IMR-90 (cell line): Measurements from ENCODE around the gene ENOX2. TPM values are rescaled to one million over a fixed set of nuclear protein-coding genes. Genes with fewer than 3 reads are reported as not detected.

Experiments
- ATAC-seq: fragments of 200-7000 bp; cut with Tn5 transposase; 2 replicates; pipeline ENCODE4 v1.9.1; 2020; ENCODE audit warnings: low read depth, mild to moderate bottlenecking, moderate library complexity
- BruUV-seq: library from RNA; stranded (reverse); fragments of 400-500 nt; replicated peaks from 2 replicates; lab custom pipeline; 2021; lab: Mats Ljungman, UMichigan
- CTCF ChIA-PET: fragments of 300-600 bp; formaldehyde crosslinking; extraction: SDS; loops from one replicate; lab custom pipeline; 2021; ENCODE audit warnings: antibody characterized with exemption; lab: Yijun Ruan, JAX
- POLR2A ChIA-PET: fragments of 300-600 bp; sonication (Branson Sonifier 250); formaldehyde crosslinking; loops from one replicate; lab custom pipeline; 2022; ENCODE audit warnings: antibody characterized with exemption; ENCODE audit not compliant: unreplicated experiment; lab: Charles Lee
- DNase-seq: peaks from one replicate; pipeline ENCODE4 v3.0.0; 2013
- H2AFZ ChIP-seq: replicated peaks from 2 replicates; pipeline ENCODE3; 2013; ENCODE audit warnings: low read length, mild to moderate bottlenecking; ENCODE audit not compliant: poor library complexity
- H2AK5ac ChIP-seq: 2 replicates; pipeline ENCODE4 v1.6.1; 2013; ENCODE audit warnings: low read depth, low read length, inconsistent platforms
- H2AK9ac ChIP-seq: replicated peaks from 2 replicates; pipeline ENCODE3; 2013; ENCODE audit warnings: mild to moderate bottlenecking, low read depth, low read length, moderate library complexity; ENCODE audit not compliant: poor library complexity
- H2BK120ac ChIP-seq: 2 replicates; pipeline ENCODE4 v1.6.1; 2013; ENCODE audit warnings: low read depth, low read length, inconsistent platforms
- H2BK15ac ChIP-seq: 3 replicates; pipeline ENCODE4 v1.6.1; 2013; ENCODE audit warnings: low read depth, low read length, inconsistent platforms
- H2BK20ac ChIP-seq: 2 replicates; pipeline ENCODE4 v1.6.1; 2013; ENCODE audit warnings: low read depth, mild to moderate bottlenecking, inconsistent platforms, low read length, moderate library complexity
- H2BK5ac ChIP-seq: 2 replicates; pipeline ENCODE4 v1.6.1; 2013; ENCODE audit warnings: mild to moderate bottlenecking, low read depth, low read length, inconsistent platforms; ENCODE audit not compliant: poor library complexity, severe bottlenecking
- H3K14ac ChIP-seq: replicated peaks from 2 replicates; pipeline ENCODE4 v1.6.1; 2013; ENCODE audit warnings: low read depth, low read length, inconsistent platforms
- H3K18ac ChIP-seq: 2 replicates; pipeline ENCODE4 v1.6.1; 2013; ENCODE audit warnings: low read depth, low read length, control low read depth
- H3K23ac ChIP-seq: 2 replicates; pipeline ENCODE4 v1.6.1; 2013; ENCODE audit warnings: low read depth, low read length, inconsistent platforms
- H3K27ac ChIP-seq: 2 replicates; pipeline ENCODE4 v1.5.1; 2013; ENCODE audit warnings: mild to moderate bottlenecking, control low read depth, low read length; ENCODE audit not compliant: insufficient read depth
- H3K27me3 ChIP-seq: 2 replicates; pipeline ENCODE4 v1.6.1; 2013; ENCODE audit warnings: low read length; ENCODE audit not compliant: control insufficient read depth, insufficient read depth
- H3K36me3 ChIP-seq: 2 replicates; pipeline ENCODE4 v1.6.1; 2013; ENCODE audit warnings: low read length, mixed read lengths; ENCODE audit not compliant: control insufficient read depth, insufficient read depth
- H3K4ac ChIP-seq: 2 replicates; pipeline ENCODE4 v1.6.1; 2013; ENCODE audit warnings: low read depth, low read length, inconsistent platforms
- H3K4me1 ChIP-seq: 2 replicates; pipeline ENCODE4 v1.6.1; 2013; ENCODE audit warnings: low read length, mixed read lengths; ENCODE audit not compliant: control insufficient read depth, insufficient read depth
- H3K4me2 ChIP-seq: 2 replicates; pipeline ENCODE4 v1.6.1; 2013; ENCODE audit warnings: low read depth, mild to moderate bottlenecking, control low read depth, low read length, moderate library complexity
- H3K4me3 ChIP-seq: 2 replicates; pipeline ENCODE4 v1.5.1; 2013; ENCODE audit warnings: low read depth, mild to moderate bottlenecking, control low read depth, low read length, moderate library complexity; ENCODE audit not compliant: insufficient read depth
- H3K56ac ChIP-seq: 2 replicates; pipeline ENCODE4 v1.6.1; 2013; ENCODE audit warnings: low read length, inconsistent platforms; ENCODE audit not compliant: insufficient read depth; ENCODE audit errors: extremely low read depth
- H3K79me1 ChIP-seq, 2 experiments: 2 replicates each; pipeline ENCODE4 v1.6.1; 2013; ENCODE audit warnings: low read length in 2 of 2, inconsistent platforms in 1 of 2, low read depth in 1 of 2
- H3K9ac ChIP-seq: 2 replicates; pipeline ENCODE4 v1.6.1; 2013; ENCODE audit warnings: low read depth, low read length, control low read depth
- H3K9me1 ChIP-seq: 2 replicates; pipeline ENCODE4 v1.6.1; 2013; ENCODE audit warnings: low read length, inconsistent platforms; ENCODE audit not compliant: insufficient read depth
- H3K9me3 ChIP-seq: 2 replicates; pipeline ENCODE4 v1.6.1; 2013; ENCODE audit warnings: low read length; ENCODE audit not compliant: control insufficient read depth, insufficient read depth
- H4K20me1 ChIP-seq: 2 replicates; pipeline ENCODE4 v1.6.1; 2013; ENCODE audit warnings: low read length, inconsistent platforms; ENCODE audit not compliant: insufficient read depth
- H4K5ac ChIP-seq: 2 replicates; pipeline ENCODE4 v1.6.1; 2013; ENCODE audit warnings: mild to moderate bottlenecking, low read depth, low read length, control low read depth
- H4K8ac ChIP-seq, 2 experiments: 2 replicates each; pipeline ENCODE4 v1.6.1; 2013; ENCODE audit warnings: low read depth in 2 of 2, low read length in 2 of 2, control low read depth in 1 of 2, inconsistent platforms in 1 of 2
- H4K91ac ChIP-seq: 2 replicates; pipeline ENCODE4 v1.6.1; 2013; ENCODE audit warnings: low read depth, low read length, inconsistent platforms; ENCODE audit not compliant: insufficient read depth
- MXI1 ChIP-seq: IDR thresholded peaks from 2 replicates; pipeline ENCODE4 v1.6.1; 2012; ENCODE audit warnings: low read depth, mild to moderate bottlenecking, low read length, moderate library complexity, borderline replicate concordance
- WGBS, 2 experiments: methylation state at CpG; one replicate each; pipeline versions ENCODE4 v1.1.5 to v1.1.7; 2013; ENCODE audit warnings: missing lambda C conversion rate in 2 of 2; ENCODE audit not compliant: insufficient read length in 1 of 2; ENCODE audit errors: extremely low coverage in 2 of 2; 5-methylcytosine and 5-hydroxymethylcytosine counted together
- dilution Hi-C: fragments of 300-500 bp; cut with HindIII; formaldehyde crosslinking; loops from one replicate; pipeline ENCODE4 v1.14.3; 2018; ENCODE audit warnings: low sequenced_read_pairs; ENCODE audit not compliant: unreplicated experiment
- in situ Hi-C: fragments of 300-500 bp; cut with MboI; formaldehyde crosslinking; loops from 3 replicates; pipeline ENCODE4 v1.14.3; 2019; ENCODE audit warnings: low sequenced_read_pairs, inconsistent platforms, mixed read lengths
- intact Hi-C: fragments of 100-400 bp; cut with micrococcal nuclease; formaldehyde crosslinking; loops from 2 replicates; pipeline ENCODE4 v1.10.0; 2022
- polyA plus RNA-seq, 3 experiments: library from polyadenylated mRNA; depleted of rRNA; stranded (reverse); fragments of >200 nt; gene quantifications; 2 replicates each; pipeline ENCODE4 v1.2.3, GENCODE V29; 2012; ENCODE audit warnings: low replicate concordance in 1 of 3
- total RNA-seq: library from RNA; depleted of rRNA; stranded (reverse); fragments of >200 nt; gene quantifications from 2 replicates; pipeline ENCODE4 v1.2.3, GENCODE V29; 2012

Gene ENOX2
- total and polyA plus RNA-seq, 2 of the 4 experiments (the other 2 are of a cell fraction), result 6.3 to 11.8 TPM

- no peak overlapping the region for H2BK5ac ChIP-seq
- H3K4me2 ChIP-seq, result peak overlapping the region; percentile 6; the same call in 1 of the 2 replicates
- H3K9me3 ChIP-seq, result no peaks in the 10 kb centered on the region
- no peak overlapping the region for H2AK5ac ChIP-seq
- no peak overlapping the region for H3K4ac ChIP-seq
- no peak overlapping the region for H2AK9ac ChIP-seq
- no peak overlapping the region for H3K14ac ChIP-seq
- BruUV-seq, result no TSS peak
- ChIA-PET POLR2A (no interaction called here), CTCF (interaction anchor here (0.9 kb wide), 1 partner anchor 321 kb away, joined by 3 read pairs; no protein-coding TSS in a partner anchor)
- intact Hi-C loops (no loop called here), in situ Hi-C loops (no loop called here), dilution Hi-C loops (no loop called here)
- no peaks in the 10 kb centered on the region for H3K4me1 ChIP-seq
- no peak overlapping the region for H3K23ac ChIP-seq
- H3K56ac ChIP-seq, result no peak overlapping the region
- peak; percentile 29 for DNase-seq
- H3K9me1 ChIP-seq, result no peaks in the 10 kb centered on the region
- 10% methylated on average over 2 of the region's 9 CpGs; no CpG with 5 or more reads in 1 of the 2 experiments for WGBS, 2 experiments
- 0 out of 2 replicates have a peak overlapping the region, but pooled peaks have one; percentile 5 for H4K91ac ChIP-seq
- no peak overlapping the region for H4K5ac ChIP-seq
- H2AFZ ChIP-seq, result no peak overlapping the region
- no peak overlapping the region for H3K9ac ChIP-seq
- TF ChIP-seq MXI1, result no peak
- no peaks in the 10 kb centered on the region for H4K20me1 ChIP-seq
- no peak for ATAC-seq
- no peak overlapping the region for H2BK20ac ChIP-seq
- peaks cover 3% of the 10 kb centered on the region in 2 experiments; a peak in 2 of 4 replicates for H3K79me1 ChIP-seq
- H3K27me3 ChIP-seq, result no peaks in the 10 kb centered on the region
- H3K36me3 ChIP-seq, result no peaks in the 10 kb centered on the region; the same call in 1 of the 2 replicates
- no peak overlapping the region for H3K27ac ChIP-seq
- no peak overlapping the region for H2BK120ac ChIP-seq
- no peak overlapping the region; a peak in 1 of 4 replicates for H4K8ac ChIP-seq
- H2BK15ac ChIP-seq, result no peak overlapping the region
- peak overlapping the region; percentile 88 for H3K18ac ChIP-seq
- H3K4me3 ChIP-seq, result no peak overlapping the region
Measured at GRCh38 chrX:130896802-130897501, 6.1 kb downstream of the ENOX2 start.
